ENCODE data around the gene ATP2A1. TPM values are rescaled to one million over a fixed set of nuclear protein-coding genes. Genes with fewer than 3 reads are reported as not detected.
"Not testable (repeated sequence)": the region's sequence is repeated elsewhere in the genome, so short reads cannot be mapped to it uniquely, and the experiment has no call there.

ATP2A1 gene
- total RNA-seq, 2 donors from 2014 or later: 6.1 to 8.4 TPM

DNA sequence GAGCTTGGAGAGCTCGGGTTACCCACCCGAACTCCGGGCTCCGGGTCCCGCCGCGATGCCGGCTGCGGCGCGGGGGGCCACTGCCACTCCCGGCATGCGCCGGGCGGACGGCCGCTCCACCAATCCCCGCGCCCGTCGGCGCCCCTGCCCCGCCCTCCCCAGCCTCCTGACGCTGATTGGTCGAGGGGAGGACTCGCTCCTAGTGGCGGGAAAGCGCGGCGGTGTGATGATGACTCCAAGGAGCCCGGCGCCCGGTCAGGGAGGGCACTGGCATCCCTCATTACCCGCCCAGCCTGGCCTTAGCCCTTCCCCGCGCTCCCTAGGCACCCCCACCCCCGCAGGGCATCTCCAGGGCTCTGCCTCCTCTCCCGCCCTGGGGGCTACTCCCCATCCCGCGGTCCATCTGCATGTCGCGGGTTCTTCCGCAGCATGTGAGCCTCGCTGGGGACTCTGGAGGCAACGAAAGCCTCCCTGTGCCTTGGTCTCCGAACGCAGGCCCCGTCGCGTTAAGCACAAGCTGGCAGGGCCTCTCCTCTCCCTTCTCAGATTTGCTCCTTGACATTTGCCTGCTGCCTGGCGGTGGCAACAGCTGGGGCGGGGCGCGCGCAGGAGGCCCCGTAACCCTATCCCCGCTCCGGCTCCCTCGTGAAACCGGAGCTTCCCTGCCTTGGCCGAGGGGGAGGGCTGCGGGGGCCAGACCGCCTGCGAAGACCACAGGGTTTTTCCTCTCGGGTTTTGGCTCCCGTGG lies 1.7 kb downstream of the ATP2A1 start:
- DNase-seq (peak; percentile 88 to 90), ATAC-seq (replicated peaks in 1 of 2) (peak; percentile 97 to 98)
- peaks cover 3 to 4% of the 10 kb centered on the region in 2 donors for H3K36me3 Mint-ChIP-seq (ENCODE audit: insufficient read depth in 2 of 2)
- H3K4me1 Mint-ChIP-seq (ENCODE audit: low read depth): peaks cover 29% of the 10 kb centered on the region
- H3K27ac Mint-ChIP-seq: peak overlapping the region; percentile 15
- peak overlapping the region; percentile 89 to 94 for H3K4me3 Mint-ChIP-seq
- H3K27me3 Mint-ChIP-seq (ENCODE audit: low read depth): peaks cover 11% of the 10 kb centered on the region
- no peaks in the 10 kb centered on the region for H3K9me3 Mint-ChIP-seq

DNA sequence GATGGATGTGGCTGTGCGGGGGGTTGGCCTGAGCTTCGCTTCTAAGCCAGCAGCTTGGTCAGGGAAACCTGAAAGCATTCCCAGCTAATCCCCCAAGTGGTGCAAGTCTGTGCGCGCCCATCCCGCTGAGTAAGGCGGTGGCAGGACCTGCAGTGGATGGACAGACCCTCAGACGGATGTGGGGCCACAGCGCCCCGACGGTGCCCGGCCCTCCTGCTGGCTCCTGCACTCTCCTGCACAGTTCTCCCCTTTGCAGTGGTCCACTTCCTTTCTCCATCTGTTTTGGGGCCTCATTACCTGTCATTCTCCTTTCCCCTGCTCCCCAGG lies 2.3 kb downstream of the ATP2A1 start:
- Mint-ChIP-seq H3K27me3 (ENCODE audit: low read depth) (peaks cover 11% of the 10 kb centered on the region), H3K27ac (no peak overlapping the region), H3K4me1 (ENCODE audit: low read depth) (peaks cover 29% of the 10 kb centered on the region), H3K4me3 (peak overlapping the region; percentile 89 to 94), H3K36me3 (ENCODE audit: insufficient read depth in 2 of 2) (peaks cover 3 to 4% of the 10 kb centered on the region in 2 donors), H3K9me3 (no peaks in the 10 kb centered on the region)
- no peak for DNase-seq
- ATAC-seq (replicated peaks in 1 of 2): no peak

DNA sequence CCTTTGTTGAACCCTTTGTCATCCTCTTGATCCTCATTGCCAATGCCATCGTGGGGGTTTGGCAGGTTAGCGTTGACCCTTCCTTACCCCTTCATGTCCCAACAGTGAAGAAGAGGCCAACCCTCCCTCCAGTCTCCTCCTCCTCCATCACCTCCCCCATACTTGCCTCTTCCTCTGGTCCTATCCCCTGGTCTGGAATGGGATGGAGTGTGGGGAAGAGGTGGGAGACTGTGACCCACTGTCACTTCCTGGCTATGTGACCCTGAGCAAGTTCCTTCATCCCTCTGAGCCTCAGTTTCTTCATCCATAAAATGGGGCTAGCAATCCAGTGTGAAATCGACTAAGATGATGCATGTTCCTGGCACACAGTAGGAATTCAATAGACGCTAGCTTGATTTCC lies 2.7 kb downstream of the ATP2A1 start:
- peaks cover 11% of the 10 kb centered on the region for H3K27me3 Mint-ChIP-seq (ENCODE audit: low read depth)
- DNase-seq (no peak), ATAC-seq (replicated peaks in 1 of 2) (no peak)
- peak overlapping the region; percentile 1 for H3K27ac Mint-ChIP-seq
- peaks cover 3 to 4% of the 10 kb centered on the region in 2 donors for H3K36me3 Mint-ChIP-seq (ENCODE audit: insufficient read depth in 2 of 2)
- H3K4me3 Mint-ChIP-seq: peak overlapping the region; percentile 89 to 94
- H3K4me1 Mint-ChIP-seq (ENCODE audit: low read depth): peaks cover 29% of the 10 kb centered on the region
- no peaks in the 10 kb centered on the region for H3K9me3 Mint-ChIP-seq

DNA sequence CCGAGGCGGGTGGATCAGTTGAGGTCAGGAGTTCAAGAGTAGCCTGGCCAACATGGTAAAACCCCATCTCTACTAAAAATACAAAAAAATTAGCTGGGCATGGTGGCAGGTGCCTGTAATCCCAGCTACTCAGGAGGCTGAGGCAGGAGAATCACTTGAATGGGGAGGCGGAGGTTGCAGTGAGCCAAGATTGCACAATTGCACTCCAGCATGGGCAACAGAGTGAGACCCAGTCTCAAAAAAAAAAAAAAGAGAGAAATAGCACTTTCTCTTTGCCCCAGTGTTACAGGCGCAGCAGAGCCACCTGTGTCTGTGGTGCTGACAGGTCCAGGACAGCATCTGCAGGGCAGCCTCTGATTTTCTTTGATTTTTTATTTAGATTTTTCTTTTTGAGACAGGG lies 3.3 kb downstream of the ATP2A1 start:
- not testable (repeated sequence) for H3K36me3 Mint-ChIP-seq (ENCODE audit: insufficient read depth in 2 of 2); H3K9me3 Mint-ChIP-seq; DNase-seq; ATAC-seq (replicated peaks in 1 of 2); H3K4me3 Mint-ChIP-seq
- H3K4me1 Mint-ChIP-seq (ENCODE audit: low read depth): peaks cover 29% of the 10 kb centered on the region
- peak overlapping the region; percentile 1 for H3K27ac Mint-ChIP-seq
- H3K27me3 Mint-ChIP-seq (ENCODE audit: low read depth): peaks cover 11% of the 10 kb centered on the region

DNA sequence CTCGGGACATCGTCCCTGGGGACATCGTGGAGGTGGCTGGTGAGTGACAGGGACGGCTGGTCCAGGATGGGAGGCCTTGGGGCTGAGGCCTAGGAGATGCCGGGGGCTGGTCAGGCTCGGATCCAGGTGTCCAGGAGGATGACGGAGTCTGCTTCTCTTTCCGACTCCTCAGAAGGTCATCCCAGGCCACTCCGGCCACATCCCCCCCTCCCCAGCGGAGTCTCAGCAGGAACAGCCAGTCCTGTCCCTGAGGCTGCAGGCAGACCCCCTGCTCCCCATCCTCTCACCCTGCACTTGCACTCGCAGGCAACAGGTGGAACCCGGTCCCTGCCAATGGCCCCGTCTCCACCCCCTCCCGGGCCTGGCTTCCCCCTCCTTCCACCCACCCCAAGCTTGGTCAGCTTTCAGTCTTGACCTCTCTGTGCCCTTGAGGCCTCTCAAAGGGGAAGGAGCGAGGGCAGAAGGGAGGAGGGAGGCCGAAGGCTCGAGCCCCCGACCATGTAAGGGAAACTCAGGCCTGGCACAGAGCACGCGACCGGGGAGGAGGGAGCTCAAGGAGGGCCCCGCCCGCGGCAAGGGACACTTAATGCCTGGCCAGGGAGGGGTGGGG lies 4.4 kb downstream of the ATP2A1 start:
- Mint-ChIP-seq H3K9me3 (no peaks in the 10 kb centered on the region), H3K4me1 (ENCODE audit: low read depth) (peaks cover 28% of the 10 kb centered on the region), H3K36me3 (ENCODE audit: insufficient read depth in 2 of 2) (peaks cover 3 to 4% of the 10 kb centered on the region in 2 donors), H3K4me3 (no peak overlapping the region), H3K27ac (no peak overlapping the region), H3K27me3 (ENCODE audit: low read depth) (peaks cover 11% of the 10 kb centered on the region)
- ATAC-seq (replicated peaks in 1 of 2) (no peak), DNase-seq (no peak)

DNA sequence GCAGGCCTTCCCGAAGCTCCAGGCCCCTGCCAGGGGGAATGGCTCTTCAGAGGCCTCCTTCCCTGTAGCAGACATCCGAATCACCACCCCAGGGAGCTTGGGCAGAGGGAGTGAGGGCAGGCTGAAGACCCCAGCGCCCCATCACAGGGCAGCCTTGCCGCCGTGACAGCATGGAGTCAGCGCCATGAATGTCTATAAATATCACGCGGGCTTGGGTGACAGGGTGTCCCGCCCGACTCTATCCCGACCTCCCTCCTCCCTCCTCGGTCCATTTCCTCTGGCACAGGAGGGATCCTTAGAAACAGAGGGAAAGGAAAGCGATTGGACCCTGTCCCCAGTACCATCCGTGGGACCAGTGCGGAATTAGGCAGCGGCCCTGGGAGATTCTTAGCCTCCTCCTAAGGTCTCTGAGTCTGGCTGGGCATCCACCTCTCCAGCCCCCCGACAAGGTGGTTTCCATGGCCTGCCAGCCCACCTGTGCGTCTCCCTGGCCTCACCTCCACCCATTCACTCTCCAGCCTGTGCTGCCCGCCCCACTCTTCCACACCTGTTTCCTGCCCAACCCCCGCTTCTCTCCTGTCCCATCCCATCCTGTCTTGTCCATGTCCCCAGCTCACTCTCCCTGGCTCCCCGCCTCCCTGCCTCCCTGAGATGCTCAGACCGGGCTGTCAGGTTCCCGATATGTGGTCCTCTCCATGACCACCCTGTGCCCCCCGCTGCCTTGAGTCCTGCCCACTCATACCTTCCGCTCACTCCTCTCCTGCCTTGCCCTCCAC lies 5.1 kb downstream of the ATP2A1 start:
- peaks cover 3 to 4% of the 10 kb centered on the region in 2 donors for H3K36me3 Mint-ChIP-seq (ENCODE audit: insufficient read depth in 2 of 2)
- no peak overlapping the region for H3K4me3 Mint-ChIP-seq
- DNase-seq (no peak), ATAC-seq (replicated peaks in 1 of 2) (no peak)
- peaks cover 21% of the 10 kb centered on the region for H3K4me1 Mint-ChIP-seq (ENCODE audit: low read depth)
- H3K9me3 Mint-ChIP-seq: no peaks in the 10 kb centered on the region
- H3K27ac Mint-ChIP-seq: no peak overlapping the region
- H3K27me3 Mint-ChIP-seq (ENCODE audit: low read depth): peaks cover 11% of the 10 kb centered on the region

DNA sequence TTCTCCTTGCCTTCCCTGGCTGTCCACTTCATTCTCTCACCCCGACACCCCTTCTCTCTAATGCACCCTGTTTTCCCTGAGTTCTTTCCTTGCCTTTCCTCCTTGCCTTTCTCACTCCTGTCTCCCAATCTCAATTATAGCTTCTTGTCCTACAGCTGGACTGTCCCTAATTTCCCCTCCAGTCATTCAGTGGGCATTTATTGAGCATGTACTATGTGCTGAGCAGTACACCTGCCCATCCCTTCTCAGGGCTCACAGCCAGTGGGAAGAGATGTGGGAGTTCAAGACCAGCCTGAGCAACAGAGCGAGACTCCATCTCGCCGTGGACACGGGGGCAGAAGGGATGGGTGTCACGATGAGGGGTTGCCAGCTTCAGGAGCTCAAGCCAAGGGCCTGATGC lies 5.8 kb downstream of the ATP2A1 start:
- Mint-ChIP-seq H3K9me3 (no peaks in the 10 kb centered on the region), H3K27me3 (ENCODE audit: low read depth) (peaks cover 11% of the 10 kb centered on the region), H3K4me3 (no peak overlapping the region), H3K27ac (no peak overlapping the region), H3K36me3 (ENCODE audit: insufficient read depth in 2 of 2) (peaks cover 3 to 4% of the 10 kb centered on the region in 2 donors), H3K4me1 (ENCODE audit: low read depth) (peaks cover 14% of the 10 kb centered on the region)
- no peak for DNase-seq
- ATAC-seq (replicated peaks in 1 of 2): no peak

DNA sequence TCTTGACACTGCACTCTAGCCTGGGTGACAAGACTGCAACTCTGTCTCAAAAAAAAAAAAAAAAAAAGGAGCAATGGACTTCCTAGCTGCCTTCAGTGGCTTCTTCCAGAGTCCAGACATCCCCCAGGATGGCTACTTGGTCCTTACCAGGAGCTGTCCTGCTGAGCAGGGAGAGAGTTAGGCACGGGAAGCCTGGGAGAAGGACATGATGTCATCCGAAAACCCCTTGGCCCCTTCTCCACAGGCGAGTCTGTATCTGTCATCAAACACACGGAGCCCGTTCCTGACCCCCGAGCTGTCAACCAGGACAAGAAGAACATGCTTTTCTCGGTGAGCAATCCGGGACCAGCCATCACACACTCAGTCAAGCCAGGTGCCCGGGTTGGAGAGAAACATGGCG lies 8.7 kb downstream of the ATP2A1 start:
- Mint-ChIP-seq H3K36me3 (ENCODE audit: insufficient read depth in 2 of 2) (no peaks in the 10 kb centered on the region), H3K9me3 (no peaks in the 10 kb centered on the region), H3K27me3 (ENCODE audit: low read depth) (no peaks in the 10 kb centered on the region), H3K27ac (no peak overlapping the region), H3K4me1 (ENCODE audit: low read depth) (no peaks in the 10 kb centered on the region), H3K4me3 (no peak overlapping the region)
- DNase-seq (no peak), ATAC-seq (replicated peaks in 1 of 2) (no peak)

DNA sequence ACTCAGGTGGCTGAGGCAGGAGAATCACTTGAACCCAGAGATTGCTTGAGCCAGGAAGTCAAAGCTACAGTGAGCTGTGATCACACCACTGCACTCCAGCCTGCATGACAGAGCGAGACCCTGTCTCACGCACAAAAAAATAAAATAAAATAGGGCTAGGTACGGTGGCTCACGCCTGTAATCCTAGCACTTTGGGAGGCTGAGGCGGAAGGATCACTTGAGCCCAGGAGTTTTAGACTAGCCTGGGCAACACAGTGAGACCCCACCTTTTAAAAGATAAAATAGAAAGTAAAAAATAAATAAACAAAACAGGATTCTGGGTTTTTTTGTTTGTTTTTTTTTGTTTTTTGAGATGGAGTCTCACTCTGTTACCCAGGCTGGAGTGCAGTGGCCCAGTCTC lies 12.1 kb downstream of the ATP2A1 start:
- not testable (repeated sequence) for H3K27ac Mint-ChIP-seq; H3K9me3 Mint-ChIP-seq; H3K4me3 Mint-ChIP-seq; H3K36me3 Mint-ChIP-seq (ENCODE audit: insufficient read depth in 2 of 2); ATAC-seq (replicated peaks in 1 of 2); H3K27me3 Mint-ChIP-seq (ENCODE audit: low read depth); H3K4me1 Mint-ChIP-seq (ENCODE audit: low read depth); DNase-seq

DNA sequence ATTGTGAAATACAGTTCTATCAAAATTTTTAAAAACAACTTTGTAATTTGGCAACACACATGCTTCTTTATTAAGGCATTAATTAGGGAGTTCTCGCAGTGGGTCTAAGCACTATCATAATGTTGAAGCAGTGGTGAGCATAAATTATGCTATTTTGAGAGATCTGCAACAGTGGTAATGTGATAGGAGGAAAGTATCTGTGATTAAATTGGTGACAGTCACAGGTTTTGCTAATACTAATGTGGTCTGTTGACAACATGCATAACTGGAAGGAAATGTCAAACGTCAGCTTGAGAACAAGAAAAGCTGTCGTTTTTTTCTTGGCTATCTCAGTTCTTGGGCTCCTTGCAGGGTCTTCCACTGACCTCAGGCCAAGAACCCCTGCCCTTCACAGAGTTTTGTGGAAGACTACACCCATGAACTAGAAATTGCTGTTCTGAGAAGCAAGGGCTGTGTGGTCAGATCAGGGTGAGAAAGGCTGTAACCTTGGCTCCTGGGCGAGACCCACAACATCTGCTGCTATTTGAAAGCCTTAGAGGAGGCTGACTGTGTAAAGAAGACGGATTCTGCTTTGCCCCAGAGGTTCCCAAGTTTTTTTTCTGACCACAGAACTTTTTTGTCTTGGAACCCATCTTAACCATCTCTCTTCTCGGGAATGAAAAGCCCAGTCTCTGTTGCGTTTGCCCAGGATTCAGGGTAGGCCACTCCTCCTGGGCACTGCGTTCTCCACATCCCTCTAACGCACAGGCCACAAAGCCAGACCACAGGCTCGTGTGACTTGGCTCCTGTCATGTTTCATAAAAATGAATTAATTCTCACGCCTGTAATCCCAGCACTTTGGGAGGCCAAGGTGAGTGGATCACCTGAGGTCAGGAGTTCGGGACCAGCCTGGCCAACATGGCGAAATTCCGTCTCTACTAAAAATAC lies 13.9 kb downstream of the ATP2A1 start:
- no peak overlapping the region for H3K27ac Mint-ChIP-seq
- no peaks in the 10 kb centered on the region for H3K27me3 Mint-ChIP-seq (ENCODE audit: low read depth)
- ATAC-seq (replicated peaks in 1 of 2): no peak
- H3K4me3 Mint-ChIP-seq: no peak overlapping the region
- H3K4me1 Mint-ChIP-seq (ENCODE audit: low read depth): no peaks in the 10 kb centered on the region
- no peaks in the 10 kb centered on the region for H3K36me3 Mint-ChIP-seq (ENCODE audit: insufficient read depth in 2 of 2)
- no peaks in the 10 kb centered on the region for H3K9me3 Mint-ChIP-seq
- DNase-seq: no peak

DNA sequence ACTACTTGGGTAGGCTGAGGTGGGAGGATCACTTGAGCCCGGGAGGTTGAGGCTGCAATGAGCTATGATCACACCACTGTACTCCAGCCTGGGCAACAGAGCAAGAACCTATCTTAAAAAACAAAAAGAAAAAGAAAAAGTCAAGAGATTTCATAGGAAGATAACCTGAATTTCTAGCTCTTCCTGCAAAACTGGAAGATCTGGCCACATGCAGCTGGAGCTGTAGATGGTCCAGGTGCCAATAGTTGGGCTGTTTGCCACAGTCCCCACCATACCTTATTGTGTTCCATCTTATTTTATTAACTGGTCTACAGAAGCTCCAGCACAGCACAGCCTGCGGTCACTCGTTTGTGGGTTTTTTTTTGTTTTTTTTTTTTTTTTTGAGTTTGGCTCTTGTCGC lies 15.0 kb downstream of the ATP2A1 start:
- Mint-ChIP-seq H3K4me1 (ENCODE audit: low read depth) (no peaks in the 10 kb centered on the region), H3K27me3 (ENCODE audit: low read depth) (no peaks in the 10 kb centered on the region), H3K9me3 (no peaks in the 10 kb centered on the region), H3K27ac (no peak overlapping the region), H3K36me3 (ENCODE audit: insufficient read depth in 2 of 2) (no peaks in the 10 kb centered on the region), H3K4me3 (no peak overlapping the region)
- no peak for ATAC-seq (replicated peaks in 1 of 2)
- DNase-seq: no peak

DNA sequence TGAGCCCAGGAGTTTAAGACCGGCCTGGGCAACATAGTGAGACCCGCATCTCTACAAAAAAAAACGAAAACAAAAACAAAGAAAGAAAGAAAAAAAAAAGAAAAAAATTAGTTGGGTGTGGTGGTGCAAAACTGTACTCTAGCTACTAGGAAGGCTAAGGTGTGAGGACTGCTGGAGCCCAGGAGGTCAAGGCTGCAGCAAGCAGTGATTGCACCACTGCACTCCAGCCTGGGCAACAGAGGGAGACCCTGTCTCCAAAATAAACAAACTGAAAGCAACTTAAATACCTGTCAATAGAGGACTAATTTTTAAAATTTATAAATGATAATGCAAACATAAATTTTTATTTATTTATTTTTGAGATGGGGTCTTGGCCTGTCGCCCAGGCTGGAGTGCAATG lies 17.3 kb downstream of the ATP2A1 start:
- H3K27ac Mint-ChIP-seq: no peak overlapping the region
- no peak overlapping the region for H3K4me3 Mint-ChIP-seq
- no peaks in the 10 kb centered on the region for H3K4me1 Mint-ChIP-seq (ENCODE audit: low read depth)
- H3K27me3 Mint-ChIP-seq (ENCODE audit: low read depth): no peaks in the 10 kb centered on the region
- H3K9me3 Mint-ChIP-seq: no peaks in the 10 kb centered on the region
- H3K36me3 Mint-ChIP-seq (ENCODE audit: insufficient read depth in 2 of 2): no peaks in the 10 kb centered on the region
- ATAC-seq (replicated peaks in 1 of 2) (no peak), DNase-seq (no peak)

DNA sequence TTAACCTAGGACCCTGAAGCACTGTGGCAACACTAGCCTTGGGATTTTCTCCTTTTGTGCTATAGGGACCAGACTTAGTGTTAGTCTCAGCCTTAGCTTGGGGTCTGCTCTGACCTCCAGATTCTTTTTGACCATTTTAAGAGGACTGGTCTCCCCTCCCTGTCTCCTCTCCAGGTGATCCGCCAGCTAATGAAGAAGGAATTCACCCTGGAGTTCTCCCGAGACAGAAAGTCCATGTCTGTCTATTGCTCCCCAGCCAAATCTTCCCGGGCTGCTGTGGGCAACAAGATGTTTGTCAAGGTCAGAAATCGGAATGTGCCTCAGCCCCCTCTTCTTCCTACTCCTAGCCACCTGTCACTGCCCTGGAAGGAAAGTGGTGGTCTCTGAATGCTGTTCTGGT lies 19.5 kb downstream of the ATP2A1 start:
- Mint-ChIP-seq H3K36me3 (ENCODE audit: insufficient read depth in 2 of 2) (no peaks in the 10 kb centered on the region), H3K4me1 (ENCODE audit: low read depth) (no peaks in the 10 kb centered on the region), H3K27ac (no peak overlapping the region), H3K9me3 (no peaks in the 10 kb centered on the region), H3K27me3 (ENCODE audit: low read depth) (no peaks in the 10 kb centered on the region), H3K4me3 (no peak overlapping the region)
- DNase-seq: no peak
- ATAC-seq (replicated peaks in 1 of 2): no peak

All from activated T-cell treated with anti-CD3 and anti-CD28 coated beads, Interleukin-2, amount 50 U/mL, for 72 hours (primary cell).